Measurements from ENCODE around the gene TMBIM6. TPM values are rescaled to one million over a fixed set of nuclear protein-coding genes. Genes with fewer than 3 reads are reported as not detected.

Gene TMBIM6
- polyA plus RNA-seq, 2 of the 4 experiments (the other 2 are of a cell fraction): 331 to 1,255 TPM

- Histone ChIP-seq H3K4me1 (0 out of 3 replicates have a peak, but pooled peaks cover 6% of the 10 kb centered on the region), H3K9me3 (no peaks in the 10 kb centered on the region), H3K4me3 (no peak overlapping the region), H3K4me2 (no peak overlapping the region), H3K27ac (peak overlapping the region in 1 of 2 experiments; percentile 66; a peak in 3 of 6 replicates)
- ChIA-PET CTCF (interaction anchor here (0.8 to 8.1 kb wide), 7 partner anchors 9 to 157 kb away, joined by 3 to 43 read pairs (median 4); no protein-coding TSS in a partner anchor), POLR2A (no interaction called here)
- no peak for FAIRE-seq
- WGBS (ENCODE audit: missing lambda C conversion rate): 87% methylated on average over 17 of the region's 17 CpGs
- TF ChIP-seq EHF (CRISPR knock-in tag; IDR thresholded peaks at IDR 0.05) (no peak), REST (IDR thresholded peaks at IDR 0.05) (no peak), POLR2AphosphoS2 (conservative IDR thresholded peaks at IDR 0.05; ENCODE audit: low read length) (no peak), BHLHE40 (IDR thresholded peaks at IDR 0.05; ENCODE audit: low read depth, low read length) (no peak), CBX2 (IDR thresholded peaks at IDR 0.05; ENCODE audit: borderline replicate concordance, low read depth) (no peak), TFCP2L1 (CRISPR knock-in tag; IDR thresholded peaks at IDR 0.05) (no peak), ZFP36 (IDR thresholded peaks at IDR 0.05; ENCODE audit: borderline replicate concordance, partially characterized antibody) (no peak), HOXB5 (CRISPR knock-in tag; IDR thresholded peaks at IDR 0.05) (no peak)
- no peak for ATAC-seq
- DNase-seq (ENCODE audit: low read depth in 1 of 2, low spot score in 1 of 2): no peak
Measured at GRCh38 chr12:49801141-49802063, 60.0 kb downstream of the TMBIM6 start.

- POLR2A ChIA-PET: no interaction called here
- no peak overlapping the region for H3K27ac ChIP-seq
- TF ChIP-seq SREBF2 (IDR thresholded peaks at IDR 0.05) (no peak), RARB (CRISPR knock-in tag; IDR thresholded peaks at IDR 0.05) (no peak), RAD21 (conservative IDR thresholded peaks at IDR 0.05 in 1 of 2, IDR thresholded peaks at IDR 0.05 in 1 of 2) (no peak), EP300 (IDR thresholded peaks at IDR 0.05) (no peak), JUN (IDR thresholded peaks at IDR 0.05) (no peak), RNF2 (IDR thresholded peaks at IDR 0.05; ENCODE audit: borderline replicate concordance, low read depth) (no peak), EHMT2 (IDR thresholded peaks at IDR 0.05; ENCODE audit: low read depth) (no peak), KDM1A (IDR thresholded peaks at IDR 0.05; ENCODE audit: low read depth) (no peak), MAFK (IDR thresholded peaks at IDR 0.05; ENCODE audit: partially characterized antibody) (no peak), FOSB (CRISPR knock-in tag; IDR thresholded peaks at IDR 0.05) (no peak), CBX8 (IDR thresholded peaks at IDR 0.05) (no peak), NPAS2 (CRISPR knock-in tag; IDR thresholded peaks at IDR 0.05; ENCODE audit: borderline replicate concordance) (no peak), E2F6 (IDR thresholded peaks at IDR 0.05; ENCODE audit: borderline replicate concordance, low read depth) (no peak)
- ATAC-seq (no peak), FAIRE-seq (no peak), DNase-seq (ENCODE audit: low read depth in 1 of 2, low spot score in 1 of 2) (no peak)
- 88% methylated on average over 12 of the region's 12 CpGs for WGBS (ENCODE audit: missing lambda C conversion rate)
- H3K4me2 ChIP-seq: no peak overlapping the region
- H3K4me1 ChIP-seq: 0 out of 3 replicates have a peak, but pooled peaks cover 6% of the 10 kb centered on the region
- CTCF ChIA-PET: interaction anchor here (1.2 to 8.1 kb wide), 6 partner anchors 12 to 63 kb away, joined by 4 to 43 read pairs (median 7); partner anchors contain the start of gene TMBIM6
- H3K9me3 ChIP-seq: no peaks in the 10 kb centered on the region
- no peak overlapping the region for H3K4me3 ChIP-seq
Measured at GRCh38 chr12:49803693-49804450, 62.5 kb downstream of the TMBIM6 start.

All from A549 (cell line).